HepG2 (cell line): ENCODE results near the gene SLC25A25. TPM values are rescaled to one million over a fixed set of nuclear protein-coding genes. Genes with fewer than 3 reads are reported as not detected.

ENCODE experiments used
- BRD4 ChIP-seq: sonication (generic); formaldehyde crosslinking; IDR thresholded peaks from 2 replicates; pipeline ENCODE4 v1.4.0; 2020; ENCODE audit warnings: missing genetic modification reagents
- ISX ChIP-seq: sonication (generic); formaldehyde crosslinking; conservative IDR thresholded peaks from 2 replicates; pipeline ENCODE4 v1.5.0; 2020; ENCODE audit warnings: missing genetic modification reagents
- MAF1 ChIP-seq: sonication (generic); formaldehyde crosslinking; IDR thresholded peaks from 2 replicates; pipeline ENCODE4 v1.5.0; 2020; ENCODE audit warnings: missing genetic modification reagents, borderline replicate concordance
- NFIB ChIP-seq: sonication (generic); formaldehyde crosslinking; IDR thresholded peaks from 2 replicates; pipeline ENCODE4 v1.9.0; 2021; ENCODE audit warnings: missing genetic modification reagents, mild to moderate bottlenecking, borderline replicate concordance
- NONO ChIP-seq, 2 experiments: fragments of 450-650 bp in 1 of 2; sonication (generic) in 1 of 2; formaldehyde crosslinking in 1 of 2; IDR thresholded peaks in 1 of 2; conservative IDR thresholded peaks in 1 of 2; 2 replicates each; pipeline versions ENCODE4 v1.6.1 to v1.8.0; 2017 to 2022; ENCODE audit warnings: mild to moderate bottlenecking in 1 of 2, missing genetic modification reagents in 1 of 2, moderate library complexity in 1 of 2
- TCF7L2 ChIP-seq: IDR thresholded peaks from 2 replicates; pipeline ENCODE4 v1.6.1; 2011; ENCODE audit warnings: mild to moderate bottlenecking, low read depth, low read length, moderate library complexity
- ZNF784 ChIP-seq: sonication (generic); formaldehyde crosslinking; IDR thresholded peaks from 2 replicates; pipeline ENCODE4 v1.5.1; 2020; ENCODE audit warnings: missing genetic modification reagents, mild to moderate bottlenecking, borderline replicate concordance
- ZNF816 ChIP-seq: sonication (generic); formaldehyde crosslinking; IDR thresholded peaks from 2 replicates; pipeline ENCODE4 v1.8.0; 2022; ENCODE audit warnings: missing genetic modification reagents, mild to moderate bottlenecking, borderline replicate concordance
- polyA plus RNA-seq, 8 experiments: library from polyadenylated mRNA; depleted of rRNA in 3 of 8; stranded (reverse) in 7 of 8; unstranded in 1 of 8; fragments of >200 nt; fragmentation: Illumina TruSeq in 4 of 8; extraction: Trizol in 4 of 8; gene quantifications; 2 replicates each; pipeline versions ENCODE4 v1.2.1 to v1.2.3, GENCODE V29; 2011 to 2016; ENCODE audit warnings: low read depth in 4 of 8, missing spikeins in 1 of 8, mixed read lengths in 1 of 8; ENCODE audit not compliant: insufficient read depth in 1 of 8
- total RNA-seq, 5 experiments: library from RNA; depleted of rRNA; stranded (reverse); fragments of >200 nt; fragmentation: Illumina TruSeq; extraction: Trizol; gene quantifications; 2 replicates each; pipeline ENCODE4 v1.2.3, GENCODE V29; 2016; ENCODE audit warnings: low read depth in 1 of 5
- TF ChIP-seq, protein P1 (sequence below): sonication (generic); formaldehyde crosslinking; IDR thresholded peaks from 2 replicates; pipeline ENCODE4 v1.4.0; 2020; ENCODE audit warnings: missing genetic modification reagents, borderline replicate concordance
- TF ChIP-seq, protein P2 (sequence below): sonication (generic); formaldehyde crosslinking; IDR thresholded peaks from 2 replicates; pipeline ENCODE4 v1.4.0; 2020; ENCODE audit warnings: mild to moderate bottlenecking, missing genetic modification reagents
- TF ChIP-seq, protein P3 (sequence below): sonication (generic); formaldehyde crosslinking; conservative IDR thresholded peaks from 2 replicates; pipeline ENCODE4 v1.8.0; 2022; ENCODE audit warnings: mild to moderate bottlenecking, moderate library complexity, missing genetic modification reagents

SLC25A25 gene
- total and polyA plus RNA-seq, 2 of the 13 experiments (the other 11 are each of a cell fraction or from before 2014, with no cell fraction given) = 10.5 to 24.8 TPM

GRCh38 chr9:128034821-128035652, 33.0 kb upstream of the SLC25A25 start (continued):
- TF ChIP-seq ZNF784 (CRISPR knock-in tag) = no peak
- TF ChIP-seq NONO (IDR thresholded peaks at IDR 0.05) = no peak
- no peak for TF ChIP-seq NONO (CRISPR knock-in tag; conservative IDR thresholded peaks at IDR 0.05)
- TF ChIP-seq ISX = no peak
- TF ChIP-seq TCF7L2 = no peak
- no peak for TF ChIP-seq MAF1 (CRISPR knock-in tag)
- TF ChIP-seq BRD4 = no peak
- TF ChIP-seq ZNF816 (CRISPR knock-in tag) = no peak
- TF ChIP-seq, protein P1, sequence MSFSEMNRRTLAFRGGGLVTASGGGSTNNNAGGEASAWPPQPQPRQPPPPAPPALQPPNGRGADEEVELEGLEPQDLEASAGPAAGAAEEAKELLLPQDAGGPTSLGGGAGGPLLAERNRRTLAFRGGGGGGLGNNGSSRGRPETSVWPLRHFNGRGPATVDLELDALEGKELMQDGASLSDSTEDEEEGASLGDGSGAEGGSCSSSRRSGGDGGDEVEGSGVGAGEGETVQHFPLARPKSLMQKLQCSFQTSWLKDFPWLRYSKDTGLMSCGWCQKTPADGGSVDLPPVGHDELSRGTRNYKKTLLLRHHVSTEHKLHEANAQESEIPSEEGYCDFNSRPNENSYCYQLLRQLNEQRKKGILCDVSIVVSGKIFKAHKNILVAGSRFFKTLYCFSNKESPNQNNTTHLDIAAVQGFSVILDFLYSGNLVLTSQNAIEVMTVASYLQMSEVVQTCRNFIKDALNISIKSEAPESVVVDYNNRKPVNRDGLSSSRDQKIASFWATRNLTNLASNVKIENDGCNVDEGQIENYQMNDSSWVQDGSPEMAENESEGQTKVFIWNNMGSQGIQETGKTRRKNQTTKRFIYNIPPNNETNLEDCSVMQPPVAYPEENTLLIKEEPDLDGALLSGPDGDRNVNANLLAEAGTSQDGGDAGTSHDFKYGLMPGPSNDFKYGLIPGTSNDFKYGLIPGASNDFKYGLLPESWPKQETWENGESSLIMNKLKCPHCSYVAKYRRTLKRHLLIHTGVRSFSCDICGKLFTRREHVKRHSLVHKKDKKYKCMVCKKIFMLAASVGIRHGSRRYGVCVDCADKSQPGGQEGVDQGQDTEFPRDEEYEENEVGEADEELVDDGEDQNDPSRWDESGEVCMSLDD (CRISPR knock-in tag) = no peak
- TF ChIP-seq, protein P2, sequence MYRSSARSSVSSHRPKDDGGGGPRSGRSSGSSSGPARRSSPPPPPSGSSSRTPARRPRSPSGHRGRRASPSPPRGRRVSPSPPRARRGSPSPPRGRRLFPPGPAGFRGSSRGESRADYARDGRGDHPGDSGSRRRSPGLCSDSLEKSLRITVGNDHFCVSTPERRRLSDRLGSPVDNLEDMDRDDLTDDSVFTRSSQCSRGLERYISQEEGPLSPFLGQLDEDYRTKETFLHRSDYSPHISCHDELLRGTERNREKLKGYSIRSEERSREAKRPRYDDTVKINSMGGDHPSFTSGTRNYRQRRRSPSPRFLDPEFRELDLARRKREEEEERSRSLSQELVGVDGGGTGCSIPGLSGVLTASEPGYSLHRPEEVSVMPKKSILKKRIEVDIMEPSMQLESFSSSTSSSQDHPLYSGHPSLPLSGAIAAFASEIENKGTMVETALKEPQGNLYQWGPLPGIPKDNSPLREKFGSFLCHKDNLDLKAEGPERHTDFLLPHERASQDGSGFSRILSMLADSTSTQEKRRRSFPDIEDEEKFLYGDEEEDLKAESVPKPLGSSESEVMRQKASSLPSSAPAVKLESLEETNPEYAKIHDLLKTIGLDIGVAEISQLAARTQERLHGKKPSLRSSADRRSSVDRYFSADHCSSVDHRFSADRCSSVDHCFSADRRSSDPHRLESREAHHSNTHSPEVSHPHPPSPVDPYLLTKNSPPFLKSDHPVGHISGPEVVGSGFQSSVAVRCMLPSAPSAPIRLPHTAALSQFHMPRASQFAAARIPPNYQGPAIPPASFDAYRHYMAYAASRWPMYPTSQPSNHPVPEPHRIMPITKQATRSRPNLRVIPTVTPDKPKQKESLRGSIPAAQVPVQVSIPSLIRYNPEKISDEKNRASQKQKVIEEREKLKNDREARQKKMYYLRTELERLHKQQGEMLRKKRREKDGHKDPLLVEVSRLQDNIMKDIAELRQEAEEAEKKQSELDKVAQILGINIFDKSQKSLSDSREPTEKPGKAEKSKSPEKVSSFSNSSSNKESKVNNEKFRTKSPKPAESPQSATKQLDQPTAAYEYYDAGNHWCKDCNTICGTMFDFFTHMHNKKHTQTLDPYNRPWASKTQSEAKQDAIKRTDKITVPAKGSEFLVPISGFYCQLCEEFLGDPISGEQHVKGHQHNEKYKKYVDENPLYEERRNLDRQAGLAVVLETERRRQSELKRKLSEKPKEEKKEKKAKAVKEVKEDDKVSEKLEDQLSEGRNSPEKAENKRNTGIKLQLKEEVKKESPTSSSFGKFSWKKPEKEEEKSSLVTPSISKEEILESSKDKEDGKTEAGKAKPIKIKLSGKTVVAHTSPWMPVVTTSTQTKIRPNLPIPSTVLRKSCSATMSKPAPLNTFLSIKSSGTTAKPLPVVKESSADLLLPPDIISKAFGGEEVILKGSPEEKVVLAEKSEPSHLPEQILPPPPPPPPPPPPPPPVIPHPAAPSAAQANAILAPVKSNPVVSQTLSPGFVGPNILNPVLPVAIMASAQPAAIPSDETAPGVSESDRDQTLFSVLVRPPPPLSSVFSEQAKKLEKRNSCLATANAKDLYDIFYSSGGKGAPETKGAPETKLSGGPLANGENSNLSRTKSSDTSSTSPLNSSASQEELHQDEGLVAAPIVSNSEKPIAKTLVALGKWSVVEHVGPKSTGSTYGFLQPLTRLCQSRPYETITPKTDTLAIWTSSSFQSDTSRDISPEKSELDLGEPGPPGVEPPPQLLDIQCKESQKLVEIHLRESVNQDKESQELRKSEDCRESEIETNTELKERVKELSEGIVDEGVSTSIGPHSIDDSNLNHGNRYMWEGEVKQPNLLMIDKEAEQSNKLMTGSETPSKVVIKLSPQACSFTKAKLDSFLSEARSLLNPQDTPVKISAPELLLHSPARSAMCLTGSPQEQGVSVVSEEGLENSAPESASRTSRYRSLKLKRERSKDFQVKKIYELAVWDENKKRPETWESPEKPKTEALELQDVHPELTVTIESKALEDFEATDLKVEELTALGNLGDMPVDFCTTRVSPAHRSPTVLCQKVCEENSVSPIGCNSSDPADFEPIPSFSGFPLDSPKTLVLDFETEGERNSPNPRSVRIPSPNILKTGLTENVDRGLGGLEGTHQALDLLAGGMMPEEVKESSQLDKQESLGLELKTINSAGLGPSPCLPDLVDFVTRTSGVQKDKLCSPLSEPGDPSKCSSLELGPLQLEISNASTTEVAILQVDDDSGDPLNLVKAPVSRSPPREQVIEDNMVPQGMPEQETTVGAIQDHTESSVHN = no peak
- TF ChIP-seq NFIB (CRISPR knock-in tag) = no peak
- TF ChIP-seq, protein P3, sequence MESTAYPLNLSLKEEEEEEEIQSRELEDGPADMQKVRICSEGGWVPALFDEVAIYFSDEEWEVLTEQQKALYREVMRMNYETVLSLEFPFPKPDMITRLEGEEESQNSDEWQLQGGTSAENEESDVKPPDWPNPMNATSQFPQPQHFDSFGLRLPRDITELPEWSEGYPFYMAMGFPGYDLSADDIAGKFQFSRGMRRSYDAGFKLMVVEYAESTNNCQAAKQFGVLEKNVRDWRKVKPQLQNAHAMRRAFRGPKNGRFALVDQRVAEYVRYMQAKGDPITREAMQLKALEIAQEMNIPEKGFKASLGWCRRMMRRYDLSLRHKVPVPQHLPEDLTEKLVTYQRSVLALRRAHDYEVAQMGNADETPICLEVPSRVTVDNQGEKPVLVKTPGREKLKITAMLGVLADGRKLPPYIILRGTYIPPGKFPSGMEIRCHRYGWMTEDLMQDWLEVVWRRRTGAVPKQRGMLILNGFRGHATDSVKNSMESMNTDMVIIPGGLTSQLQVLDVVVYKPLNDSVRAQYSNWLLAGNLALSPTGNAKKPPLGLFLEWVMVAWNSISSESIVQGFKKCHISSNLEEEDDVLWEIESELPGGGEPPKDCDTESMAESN (CRISPR knock-in tag) = no peak
